GM20431 (cell line): ENCODE results near the gene SERP2.

Experiments
- in situ Hi-C: fragments of 300-500 bp; cut with MseI, MboI; formaldehyde crosslinking; loops from one replicate; pipeline ENCODE4 v1.15.0; 2020; ENCODE audit warnings: low sequenced_read_pairs; ENCODE audit not compliant: unreplicated experiment

The SERP2 gene

DNA sequence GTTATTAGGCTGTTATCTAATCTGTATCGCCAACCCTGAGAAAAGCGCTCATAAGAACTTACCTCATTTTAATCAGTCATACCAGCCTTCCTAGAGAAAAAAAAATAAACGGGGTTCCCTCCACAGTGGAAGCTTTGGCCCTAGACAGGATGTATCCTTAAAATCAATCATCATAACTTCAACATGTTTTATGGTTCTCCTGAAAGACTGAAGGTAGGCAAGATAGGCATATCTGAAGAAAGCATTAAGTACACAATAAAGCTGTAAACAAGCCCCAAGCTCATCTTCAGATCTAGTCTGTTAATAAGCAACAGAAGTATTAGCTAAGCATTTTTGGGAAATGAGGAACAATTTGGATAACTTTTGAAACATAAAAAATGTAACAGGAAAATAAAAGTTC, 18.7 kb upstream of the SERP2 start:
- in situ Hi-C loops: no loop called here

DNA sequence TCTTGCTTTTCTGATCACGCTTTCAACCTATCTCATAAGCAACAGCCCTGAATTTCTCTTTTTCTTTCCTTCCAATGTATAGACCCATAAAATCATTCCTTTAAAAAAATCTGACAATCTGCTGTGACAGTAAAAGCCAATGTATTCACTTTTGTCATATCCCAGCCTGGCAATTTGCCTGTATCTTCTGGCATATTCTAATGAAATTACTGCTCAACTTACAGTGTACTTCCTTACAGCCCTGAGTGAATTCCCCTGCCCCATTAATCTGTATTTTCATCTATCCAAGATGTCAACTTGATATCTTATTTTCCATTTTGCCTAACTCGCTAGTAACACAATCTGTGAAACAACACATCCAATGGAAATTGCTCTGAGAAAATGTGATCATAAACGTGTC, 18.0 kb upstream of the SERP2 start:
- in situ Hi-C loops: no loop called here

DNA sequence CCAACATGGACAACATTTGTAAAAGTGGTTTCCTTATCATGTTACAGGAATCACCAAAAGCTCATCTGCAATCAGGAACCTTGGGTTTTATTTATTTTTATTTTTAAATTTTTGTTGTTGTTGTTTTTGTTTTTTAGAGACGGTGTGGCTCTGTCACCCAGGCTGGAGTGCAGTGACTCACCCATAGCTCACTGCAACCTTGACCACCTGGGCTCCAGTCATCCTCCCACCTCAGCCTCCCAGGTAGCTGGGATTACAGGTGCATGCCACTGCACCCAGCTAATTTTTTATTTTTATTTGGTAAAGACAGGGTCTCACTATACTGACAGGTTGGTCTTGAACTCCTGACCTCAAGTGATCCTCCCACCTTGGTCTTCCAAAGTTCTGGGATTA, 13.6 kb upstream of the SERP2 start:
- in situ Hi-C loops: no loop called here

DNA sequence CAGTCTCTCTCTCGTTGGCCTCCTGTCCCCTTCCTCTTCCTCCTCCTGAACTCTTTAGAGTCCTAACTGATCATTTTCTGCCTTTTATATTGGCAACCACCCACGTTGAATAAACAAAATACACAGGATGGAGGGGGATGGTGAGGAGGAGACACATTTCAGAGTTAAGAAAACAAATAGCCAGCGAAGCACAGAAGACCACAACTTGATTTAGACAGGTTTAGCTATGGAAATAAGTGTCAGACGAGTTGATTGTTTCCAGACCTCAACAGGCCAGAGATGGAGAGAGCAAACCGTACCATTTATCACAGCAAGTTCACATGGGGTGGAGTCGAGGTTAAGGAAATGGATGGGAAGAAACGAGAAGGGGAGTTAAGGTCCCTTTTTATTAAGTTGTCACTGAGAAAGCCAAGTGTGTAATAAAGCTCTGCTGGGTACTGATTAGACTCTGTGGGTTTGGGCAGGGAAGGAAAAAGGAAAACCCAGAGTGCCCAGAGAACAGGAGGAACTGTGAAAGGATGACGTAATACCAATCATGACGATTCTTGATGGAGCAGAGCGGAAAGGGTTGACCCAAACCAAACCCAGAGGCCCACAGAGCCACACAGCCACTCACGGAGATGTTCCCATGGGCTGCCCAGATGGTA, 11.1 kb upstream of the SERP2 start:
- in situ Hi-C loops: no loop called here

DNA sequence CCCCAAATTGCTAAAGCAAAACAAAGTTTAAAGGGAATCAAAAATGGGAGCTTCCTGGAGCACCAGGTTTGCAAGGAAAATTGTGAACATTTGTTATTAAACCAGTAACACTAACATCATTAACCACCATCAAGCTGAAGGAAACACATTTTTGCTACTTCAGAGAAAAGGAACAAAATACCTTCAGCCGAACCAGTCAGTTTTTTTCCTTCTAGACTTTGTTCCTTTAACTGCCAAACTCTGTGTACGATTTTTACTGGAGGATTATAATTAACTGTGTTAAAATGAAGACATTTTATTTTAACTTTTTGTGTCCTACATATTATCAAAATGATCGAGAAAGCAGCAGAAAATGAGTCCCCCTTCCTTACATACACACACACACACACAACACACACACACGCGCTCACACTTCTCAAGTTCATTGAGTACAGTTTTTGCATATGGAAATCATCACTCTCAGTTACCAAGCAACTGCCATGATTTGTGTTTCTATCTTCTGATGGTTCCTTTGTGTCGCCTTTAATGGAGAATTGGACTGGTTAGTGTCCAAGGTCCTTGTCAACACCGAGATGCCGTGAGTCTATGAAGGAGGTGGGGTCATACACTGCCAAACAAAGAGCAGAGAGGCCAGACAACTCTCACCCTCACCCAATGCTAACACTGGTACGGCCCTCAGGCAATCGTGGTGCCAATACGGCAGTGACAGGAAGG, 9.8 kb upstream of the SERP2 start:
- in situ Hi-C loops: no loop called here

DNA sequence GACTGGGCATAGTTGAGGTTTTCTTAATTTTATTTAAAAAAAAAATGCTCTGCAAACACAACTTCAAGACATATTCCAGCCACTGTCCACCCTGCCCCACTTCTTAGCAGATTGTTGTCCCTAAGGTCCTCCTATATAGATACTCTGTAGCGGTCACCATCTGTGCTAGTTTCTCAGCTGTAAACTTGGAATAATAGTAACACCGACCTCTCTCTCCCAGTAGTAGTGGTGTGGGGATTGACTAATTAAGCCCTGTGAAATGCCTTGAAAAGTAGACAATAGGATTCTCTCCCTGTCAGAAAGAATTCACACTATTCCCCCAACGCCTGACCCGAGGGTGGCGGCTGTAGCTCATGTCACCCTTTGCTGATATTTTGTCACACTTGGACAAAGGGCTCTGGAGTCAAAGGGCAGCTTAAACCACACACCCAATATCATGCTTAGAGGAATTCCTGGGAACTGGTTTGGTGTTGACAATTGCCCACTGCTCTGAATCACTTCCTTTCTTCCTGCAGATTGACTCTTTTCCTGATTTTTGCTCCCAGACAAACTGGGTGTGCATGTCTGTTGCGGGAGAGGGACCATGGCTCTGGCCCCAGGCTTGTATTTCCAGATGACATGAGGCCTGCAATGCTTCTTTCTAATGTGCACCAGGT, 9.2 kb upstream of the SERP2 start:
- in situ Hi-C loops: no loop called here

DNA sequence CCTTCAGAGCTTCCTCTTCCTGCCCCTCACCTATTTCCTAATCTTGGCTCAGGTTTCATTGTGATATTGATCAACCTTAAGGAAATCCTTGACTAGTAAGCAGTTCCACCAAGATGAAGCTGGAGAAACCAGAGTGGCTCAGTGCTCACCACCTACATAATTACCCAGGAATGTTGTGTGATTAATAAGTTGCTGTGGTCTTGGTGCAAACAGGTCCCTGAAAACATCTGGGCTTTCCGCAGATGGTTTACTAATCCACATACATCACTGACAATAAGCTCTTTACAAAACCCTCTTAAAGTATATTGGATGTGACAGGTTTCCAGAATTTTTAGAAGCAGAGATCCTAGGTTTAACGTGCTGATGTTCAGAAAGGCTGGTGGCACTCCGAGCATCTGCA, 8.6 kb upstream of the SERP2 start:
- in situ Hi-C loops: no loop called here

DNA sequence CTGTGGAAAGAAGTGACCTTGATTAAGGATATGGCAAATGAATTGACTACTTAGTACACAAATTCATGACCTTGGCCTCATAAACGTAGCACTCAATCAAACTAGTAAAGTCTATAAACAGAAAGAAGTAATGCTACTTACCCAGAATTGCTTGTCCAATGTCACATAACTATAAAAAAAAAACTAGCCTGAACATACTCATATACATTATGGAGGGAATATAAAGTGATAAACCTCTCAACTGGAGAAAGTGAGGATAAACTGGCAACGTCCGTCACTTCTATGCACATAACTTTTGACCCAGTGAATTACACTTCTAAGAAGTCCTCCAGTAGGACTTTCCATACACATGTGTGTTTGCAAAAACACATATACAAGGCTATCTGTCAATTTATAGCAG, 7.7 kb upstream of the SERP2 start:
- in situ Hi-C loops: no loop called here

DNA sequence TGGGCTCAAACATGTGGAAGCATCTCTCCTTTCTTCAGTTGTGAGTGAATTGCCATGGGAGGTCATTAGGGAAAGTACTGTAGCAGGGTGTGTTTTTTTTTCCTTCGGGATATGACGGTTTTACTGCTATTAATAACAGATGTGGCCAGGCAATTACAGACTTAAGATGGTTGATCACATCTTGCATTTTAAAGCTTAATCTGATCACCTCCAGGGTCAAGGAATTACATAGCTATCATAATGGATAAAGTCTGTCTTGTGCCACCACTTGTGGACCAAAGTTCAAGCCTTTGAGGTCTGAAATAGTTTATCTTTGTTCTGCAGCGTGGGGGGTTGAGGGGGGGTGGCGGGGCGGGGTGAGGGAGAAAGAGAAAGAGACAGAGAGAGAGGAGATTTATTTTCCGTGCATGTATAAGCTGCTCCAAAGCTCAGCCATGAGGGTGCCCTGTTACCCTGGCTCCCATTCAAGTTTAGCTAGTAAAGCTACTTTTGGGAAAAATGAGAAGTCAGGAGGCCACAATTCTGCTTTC, 5.5 kb upstream of the SERP2 start:
- in situ Hi-C loops: no loop called here

DNA sequence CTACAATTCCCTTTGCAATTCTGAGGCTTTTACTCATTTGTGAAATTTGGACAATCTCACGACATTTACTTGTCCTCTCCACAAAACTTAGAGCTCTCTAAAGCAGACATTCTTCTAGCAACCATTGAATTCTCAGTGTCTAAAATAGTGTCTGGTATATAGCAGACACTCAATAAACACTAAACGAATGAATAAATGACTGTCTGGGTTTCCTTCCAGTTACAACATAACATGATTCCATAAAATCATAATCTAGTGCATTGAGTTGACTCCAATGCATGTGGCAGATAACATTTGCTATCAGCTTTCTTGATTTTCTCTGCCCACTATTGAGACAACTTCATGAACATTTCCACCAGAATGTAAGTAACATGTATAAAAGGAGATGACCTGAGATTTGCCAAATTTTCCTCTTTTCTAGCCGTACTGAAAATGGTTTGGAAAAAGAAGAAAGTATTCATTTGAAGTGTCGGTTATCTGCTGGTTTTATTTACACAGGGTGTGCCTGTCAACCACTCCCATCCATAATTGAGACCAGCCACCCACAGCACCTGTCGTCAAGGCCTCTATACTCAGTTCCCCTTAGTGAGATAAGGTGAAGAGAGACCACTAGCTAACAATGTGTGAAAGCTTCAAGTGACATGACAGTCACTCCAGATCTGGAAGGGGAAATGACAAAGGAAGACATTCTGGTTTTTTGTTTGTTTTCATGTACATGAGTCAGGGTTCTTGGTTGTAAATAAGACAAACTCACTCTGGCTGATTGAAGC, 4.8 kb upstream of the SERP2 start:
- in situ Hi-C loops: no loop called here

DNA sequence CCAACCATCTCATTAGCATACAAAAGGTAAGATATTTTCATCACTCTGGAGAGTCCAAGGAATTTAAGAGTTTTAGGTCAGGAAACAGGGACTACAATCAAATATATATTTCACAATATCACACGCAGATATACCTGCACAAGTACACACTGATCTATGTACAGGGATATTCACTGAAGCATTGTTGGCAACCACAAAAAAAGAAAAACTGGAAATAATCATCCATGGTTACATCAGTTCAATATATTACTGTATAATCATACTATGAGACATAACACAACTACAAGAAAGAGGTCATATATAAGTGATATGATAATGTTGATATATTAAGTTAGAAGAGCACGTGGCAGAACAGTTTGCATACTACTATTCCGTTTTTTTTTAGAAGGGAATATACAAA, 2.2 kb upstream of the SERP2 start:
- in situ Hi-C loops: no loop called here

DNA sequence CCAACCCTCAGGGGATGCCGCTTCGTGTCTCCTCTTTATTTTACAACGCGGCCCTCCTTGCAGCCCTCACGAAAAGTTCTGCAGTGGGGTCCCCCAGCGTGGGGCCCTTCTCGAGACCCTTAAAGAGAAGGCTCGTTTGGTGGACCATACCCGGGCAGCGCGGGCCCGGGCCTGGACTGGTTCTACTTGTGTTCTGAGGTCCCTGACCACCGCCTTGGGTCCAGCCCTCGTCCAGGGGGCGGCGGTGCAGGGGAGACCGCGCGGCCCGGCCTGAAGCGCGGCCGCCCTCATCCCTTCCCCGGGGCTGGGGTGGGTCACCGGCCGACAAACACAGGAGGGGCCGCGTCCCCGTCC, 400 bp upstream of the SERP2 start:
- in situ Hi-C loops: no loop called here

DNA sequence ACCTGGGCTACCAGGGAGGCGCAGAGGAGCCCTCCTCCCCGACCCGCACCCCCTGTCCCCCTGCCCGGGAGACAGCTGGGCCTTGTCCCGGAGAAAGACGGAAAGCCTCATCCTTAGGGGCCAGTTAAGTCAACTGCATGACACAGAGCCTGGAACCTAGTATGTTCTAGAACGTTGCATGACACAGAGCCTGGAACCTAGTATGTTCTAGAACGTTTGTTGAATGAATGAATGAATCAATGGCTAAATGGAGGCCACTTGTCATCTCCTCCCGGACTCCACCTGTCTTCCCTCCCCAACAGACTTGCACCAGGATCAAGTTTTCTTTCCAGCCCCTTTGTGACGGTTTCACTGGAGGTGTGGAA, 706 bp downstream of the SERP2 start:
- in situ Hi-C loops: no loop called here

DNA sequence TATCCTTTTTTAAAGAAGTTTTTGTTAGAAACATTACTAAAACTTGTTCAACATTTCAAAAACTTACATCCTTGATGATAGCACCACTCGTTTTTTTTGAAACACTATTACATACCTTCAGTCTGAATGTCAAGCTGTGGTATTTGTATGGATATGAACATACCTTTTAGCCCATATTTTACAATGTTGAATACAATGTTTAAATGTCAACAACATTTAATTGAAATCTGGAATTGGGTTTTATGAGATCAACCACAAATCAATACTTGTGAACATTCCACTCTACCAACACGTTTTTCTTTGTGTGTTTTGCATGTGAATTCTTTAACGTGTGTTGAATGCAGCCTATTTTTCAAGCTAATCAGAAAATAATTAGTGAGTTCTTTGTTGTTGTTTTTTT, 4.7 kb downstream of the SERP2 start:
- in situ Hi-C loops: no loop called here

DNA sequence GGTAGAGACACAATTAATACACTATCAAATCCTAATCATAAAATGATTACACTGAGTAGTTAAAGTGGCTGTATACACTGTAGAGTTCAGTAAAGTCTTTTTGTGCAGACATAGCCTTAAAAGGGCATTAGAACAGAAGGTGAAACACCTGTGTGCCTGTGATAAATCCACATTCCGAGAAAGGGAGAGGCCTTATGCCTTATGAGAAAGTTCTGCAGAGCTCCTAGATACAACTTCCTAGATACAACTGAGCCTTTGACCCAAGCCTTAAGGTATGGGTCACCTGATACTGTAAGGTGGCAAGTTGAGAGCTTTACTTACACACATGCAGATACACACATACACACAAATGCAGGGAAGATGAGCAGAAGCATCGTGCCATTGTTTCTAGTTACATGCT, 6.3 kb downstream of the SERP2 start:
- in situ Hi-C loops: no loop called here

DNA sequence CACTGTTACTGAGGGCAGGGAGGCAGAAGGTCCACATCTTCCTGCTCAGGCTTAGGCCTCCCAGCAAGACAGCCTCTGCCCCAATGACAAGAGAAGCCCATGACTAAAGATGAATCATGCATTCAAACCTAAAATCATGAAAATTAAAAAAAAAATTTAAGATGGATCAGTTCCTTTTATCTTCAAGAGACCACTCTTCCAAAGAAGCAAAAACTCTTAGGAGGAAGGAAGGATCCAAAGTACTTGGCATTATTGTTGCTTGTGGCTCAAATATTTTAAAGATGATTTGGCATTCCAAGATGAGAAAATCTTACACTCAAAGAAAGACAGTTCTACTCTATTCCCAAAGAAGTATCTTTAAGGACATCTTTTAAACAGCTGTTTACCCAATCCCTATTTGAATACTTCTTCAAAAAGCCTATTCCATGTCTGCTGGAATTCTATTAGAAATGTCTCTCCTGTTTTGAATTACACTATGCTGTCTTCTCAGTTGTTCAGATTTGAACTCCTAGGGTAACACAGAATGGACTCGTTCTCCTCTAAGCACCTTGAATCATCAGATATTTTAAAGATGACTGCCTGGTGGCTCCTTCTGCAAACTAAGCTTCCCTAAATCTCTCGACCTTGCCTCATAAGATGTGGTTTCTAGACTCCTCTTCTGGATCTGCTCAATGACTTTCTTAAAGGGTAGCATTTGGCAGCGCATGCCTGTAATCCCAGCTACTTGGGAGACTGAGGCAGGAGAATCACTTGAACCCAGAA, 7.0 kb downstream of the SERP2 start:
- in situ Hi-C loops: no loop called here

DNA sequence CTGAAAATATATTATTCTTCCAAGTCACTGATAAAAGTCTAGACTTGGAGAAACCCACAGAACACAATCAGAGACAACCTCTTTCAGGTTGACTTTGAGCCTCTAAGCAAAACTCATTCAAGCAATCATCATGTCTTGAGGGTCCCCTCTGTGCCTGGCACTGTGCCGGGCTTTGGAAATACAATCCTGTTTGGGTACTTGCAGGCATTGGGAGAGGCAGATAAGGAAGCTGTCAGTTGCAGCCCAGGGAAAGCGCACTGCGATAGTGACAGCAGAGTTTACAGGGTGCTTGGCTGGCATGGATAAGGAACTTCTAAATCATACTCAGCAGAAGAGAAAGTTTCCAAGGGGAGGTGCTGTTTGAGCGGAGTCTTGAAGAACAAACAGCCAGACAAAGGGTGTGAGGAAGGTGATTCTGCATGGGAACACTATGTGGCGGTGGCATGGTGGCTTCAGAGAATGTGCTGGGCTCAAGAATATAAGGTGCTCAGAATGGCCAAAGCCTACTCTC, 9.1 kb downstream of the SERP2 start:
- in situ Hi-C loops: no loop called here

DNA sequence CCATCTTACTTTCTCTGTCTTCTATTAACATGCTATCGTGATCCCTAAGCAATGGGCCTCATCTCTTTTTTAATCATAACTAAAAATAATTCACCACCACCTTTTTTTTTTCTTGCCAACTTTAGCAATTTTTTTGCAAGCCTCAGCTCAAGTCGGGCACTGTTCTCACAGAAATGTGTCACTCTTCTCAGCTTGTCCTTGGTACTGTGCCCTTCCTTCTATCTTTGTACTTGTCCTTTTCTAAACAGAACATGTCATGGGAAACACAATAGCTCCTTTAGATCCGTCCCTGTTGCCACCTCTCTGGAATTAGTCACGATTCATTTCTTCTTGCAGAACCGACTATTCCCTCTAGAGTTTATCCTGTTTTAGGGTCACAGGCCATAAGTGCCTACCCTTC, 10.3 kb downstream of the SERP2 start:
- in situ Hi-C loops: no loop called here

DNA sequence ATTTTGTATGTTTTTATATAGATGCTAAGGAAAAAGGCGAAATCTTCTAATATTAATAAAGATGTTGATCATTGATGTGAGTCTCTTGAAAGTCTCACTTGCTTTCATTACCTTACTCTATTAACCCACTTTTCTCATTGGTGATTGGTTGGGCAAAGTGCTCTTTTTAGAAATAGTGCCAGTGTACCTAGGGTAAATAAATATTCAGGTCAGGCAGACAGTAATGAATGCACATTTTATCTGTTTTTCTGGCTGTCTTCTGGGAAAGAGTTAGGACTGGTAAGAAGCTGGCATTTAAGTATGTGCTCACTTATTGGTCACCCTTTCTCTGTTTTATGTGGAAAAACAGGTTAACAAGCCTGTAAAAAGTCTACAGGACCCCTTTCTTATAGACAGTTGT, 11.2 kb downstream of the SERP2 start:
- in situ Hi-C loops: no loop called here

DNA sequence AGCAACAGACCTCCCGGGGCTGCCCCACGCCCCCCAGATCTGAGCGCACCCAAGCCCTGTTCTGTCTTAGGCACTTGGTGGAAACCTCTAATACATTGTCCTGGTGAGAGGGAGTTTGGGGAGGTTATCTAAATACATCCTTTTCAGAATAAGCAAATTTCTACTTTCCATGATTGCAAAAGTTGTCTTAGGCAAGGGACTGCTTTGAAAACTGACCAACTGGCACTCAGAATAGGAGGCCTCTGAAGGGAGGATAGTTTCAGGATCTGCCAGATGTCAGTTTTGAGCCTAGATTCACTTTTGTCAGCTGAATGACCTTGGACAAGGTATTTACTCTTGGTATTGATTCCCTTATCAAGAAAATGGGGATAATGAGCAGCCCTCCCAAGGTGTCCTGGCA, 11.8 kb downstream of the SERP2 start:
- in situ Hi-C loops: no loop called here
